ENCODE results near the gene PDE6A.

DNA sequence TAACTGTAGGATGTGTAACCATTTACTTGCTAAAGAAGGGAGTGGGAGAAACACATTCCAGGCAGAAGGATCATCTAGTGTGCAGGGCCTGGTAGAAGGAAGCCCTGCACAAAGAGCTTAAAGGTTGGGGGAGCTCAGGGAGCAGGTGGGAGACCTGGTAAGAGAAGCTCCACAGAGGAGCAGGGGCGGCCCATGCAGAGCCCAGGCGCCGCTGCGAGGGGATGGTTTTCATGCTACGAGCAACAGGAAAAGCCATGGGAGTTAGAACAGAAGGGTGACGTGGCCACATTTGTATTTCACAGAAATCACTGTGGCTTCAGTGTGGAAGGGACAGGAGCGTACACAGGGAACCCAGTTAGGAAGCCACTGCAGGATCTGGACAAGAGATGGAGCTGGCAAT lies 73.1 kb downstream of the PDE6A start:
- TF ChIP-seq, protein P1, sequence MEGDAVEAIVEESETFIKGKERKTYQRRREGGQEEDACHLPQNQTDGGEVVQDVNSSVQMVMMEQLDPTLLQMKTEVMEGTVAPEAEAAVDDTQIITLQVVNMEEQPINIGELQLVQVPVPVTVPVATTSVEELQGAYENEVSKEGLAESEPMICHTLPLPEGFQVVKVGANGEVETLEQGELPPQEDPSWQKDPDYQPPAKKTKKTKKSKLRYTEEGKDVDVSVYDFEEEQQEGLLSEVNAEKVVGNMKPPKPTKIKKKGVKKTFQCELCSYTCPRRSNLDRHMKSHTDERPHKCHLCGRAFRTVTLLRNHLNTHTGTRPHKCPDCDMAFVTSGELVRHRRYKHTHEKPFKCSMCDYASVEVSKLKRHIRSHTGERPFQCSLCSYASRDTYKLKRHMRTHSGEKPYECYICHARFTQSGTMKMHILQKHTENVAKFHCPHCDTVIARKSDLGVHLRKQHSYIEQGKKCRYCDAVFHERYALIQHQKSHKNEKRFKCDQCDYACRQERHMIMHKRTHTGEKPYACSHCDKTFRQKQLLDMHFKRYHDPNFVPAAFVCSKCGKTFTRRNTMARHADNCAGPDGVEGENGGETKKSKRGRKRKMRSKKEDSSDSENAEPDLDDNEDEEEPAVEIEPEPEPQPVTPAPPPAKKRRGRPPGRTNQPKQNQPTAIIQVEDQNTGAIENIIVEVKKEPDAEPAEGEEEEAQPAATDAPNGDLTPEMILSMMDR (IDR thresholded peaks at IDR 0.05; ENCODE audit: insufficient read depth, low read length) = no peak
- TF ChIP-seq POLR2AphosphoS5 (IDR thresholded peaks at IDR 0.05; ENCODE audit: low read depth) = no peak
- TF ChIP-seq, protein P2, sequence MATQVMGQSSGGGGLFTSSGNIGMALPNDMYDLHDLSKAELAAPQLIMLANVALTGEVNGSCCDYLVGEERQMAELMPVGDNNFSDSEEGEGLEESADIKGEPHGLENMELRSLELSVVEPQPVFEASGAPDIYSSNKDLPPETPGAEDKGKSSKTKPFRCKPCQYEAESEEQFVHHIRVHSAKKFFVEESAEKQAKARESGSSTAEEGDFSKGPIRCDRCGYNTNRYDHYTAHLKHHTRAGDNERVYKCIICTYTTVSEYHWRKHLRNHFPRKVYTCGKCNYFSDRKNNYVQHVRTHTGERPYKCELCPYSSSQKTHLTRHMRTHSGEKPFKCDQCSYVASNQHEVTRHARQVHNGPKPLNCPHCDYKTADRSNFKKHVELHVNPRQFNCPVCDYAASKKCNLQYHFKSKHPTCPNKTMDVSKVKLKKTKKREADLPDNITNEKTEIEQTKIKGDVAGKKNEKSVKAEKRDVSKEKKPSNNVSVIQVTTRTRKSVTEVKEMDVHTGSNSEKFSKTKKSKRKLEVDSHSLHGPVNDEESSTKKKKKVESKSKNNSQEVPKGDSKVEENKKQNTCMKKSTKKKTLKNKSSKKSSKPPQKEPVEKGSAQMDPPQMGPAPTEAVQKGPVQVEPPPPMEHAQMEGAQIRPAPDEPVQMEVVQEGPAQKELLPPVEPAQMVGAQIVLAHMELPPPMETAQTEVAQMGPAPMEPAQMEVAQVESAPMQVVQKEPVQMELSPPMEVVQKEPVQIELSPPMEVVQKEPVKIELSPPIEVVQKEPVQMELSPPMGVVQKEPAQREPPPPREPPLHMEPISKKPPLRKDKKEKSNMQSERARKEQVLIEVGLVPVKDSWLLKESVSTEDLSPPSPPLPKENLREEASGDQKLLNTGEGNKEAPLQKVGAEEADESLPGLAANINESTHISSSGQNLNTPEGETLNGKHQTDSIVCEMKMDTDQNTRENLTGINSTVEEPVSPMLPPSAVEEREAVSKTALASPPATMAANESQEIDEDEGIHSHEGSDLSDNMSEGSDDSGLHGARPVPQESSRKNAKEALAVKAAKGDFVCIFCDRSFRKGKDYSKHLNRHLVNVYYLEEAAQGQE (IDR thresholded peaks at IDR 0.05; ENCODE audit: insufficient replicate concordance, low read depth) = no peak
- TF ChIP-seq SPI1 (IDR thresholded peaks at IDR 0.05; ENCODE audit: borderline replicate concordance, low read depth) = no peak
- no peak for TF ChIP-seq GABPA (IDR thresholded peaks at IDR 0.05; ENCODE audit: low read depth)

Measured in HL-60 (cell line).